ENCODE results near the gene GP1BB.

Gene GP1BB

GRCh38 chr22:19764299-19764593, 40.9 kb downstream of the GP1BB start:
- TF ChIP-seq CTCF (IDR thresholded peaks at IDR 0.05; ENCODE audit: borderline replicate concordance, insufficient read depth, low read depth, low read length), result no peak
- H3K4me3 ChIP-seq (ENCODE audit: low read depth, low read length), result no peak overlapping the region

- H3K4me3 ChIP-seq (ENCODE audit: low read depth, low read length), result no peak overlapping the region
- no peak for TF ChIP-seq CTCF (IDR thresholded peaks at IDR 0.05; ENCODE audit: borderline replicate concordance, insufficient read depth, low read depth, low read length)
Observed at GRCh38 chr22:19764636-19765476, 41.5 kb downstream of the GP1BB start.

- no peak for TF ChIP-seq CTCF (IDR thresholded peaks at IDR 0.05; ENCODE audit: borderline replicate concordance, insufficient read depth, low read depth, low read length)
- H3K4me3 ChIP-seq (ENCODE audit: low read depth, low read length), result no peak overlapping the region
Observed at GRCh38 chr22:19765477-19766239, 42.3 kb downstream of the GP1BB start.

GRCh38 chr22:19766240-19766510, 42.8 kb downstream of the GP1BB start:
- TF ChIP-seq CTCF (IDR thresholded peaks at IDR 0.05; ENCODE audit: borderline replicate concordance, insufficient read depth, low read depth, low read length), result no peak
- no peak overlapping the region for H3K4me3 ChIP-seq (ENCODE audit: low read depth, low read length)

GRCh38 chr22:19766511-19767426, 43.4 kb downstream of the GP1BB start:
- no peak overlapping the region for H3K4me3 ChIP-seq (ENCODE audit: low read depth, low read length)

More at GRCh38 chr22:19766511-19767426, 43.4 kb downstream of the GP1BB start:
- 0 out of 2 replicates have a peak, but pooled peaks have one; percentile 24 for TF ChIP-seq CTCF (IDR thresholded peaks at IDR 0.05; ENCODE audit: borderline replicate concordance, insufficient read depth, low read depth, low read length)
